Right ventricle myocardium inferior (tissue), 1 donor: ENCODE results near the gene CXCL3. TPM values are rescaled to one million over a fixed set of nuclear protein-coding genes. Genes with fewer than 3 reads are reported as not detected.
"Not testable (repeated sequence)": the region's sequence is repeated elsewhere in the genome, so short reads cannot be mapped to it uniquely, and the experiment has no call there.

Experiments used
- ATAC-seq: fragments of 200-7000 bp; cut with Tn5 transposase; one replicate; pipeline ENCODE4 v1.9.1; 2020; ENCODE audit warnings: mild to moderate bottlenecking, moderate library complexity
- DNase-seq: peaks from one replicate; pipeline ENCODE4 v3.0.0; 2021; ENCODE audit errors: missing footprints
- intact Hi-C: fragments of 100-400 bp; cut with DNase I; formaldehyde crosslinking; loops from one replicate; pipeline ENCODE4 v1.11.0; 2022
- long read RNA-seq: library from polyadenylated mRNA; unstranded; transcript quantifications from one replicate; pipeline ENCODE4 v2.0.0, GENCODE V29; 2021
- total RNA-seq: library from RNA; stranded (reverse); fragmentation: NEBNext Ultra II Directional; extraction: Animal tissue kit (Norgen Biotek cat#: 25700); gene quantifications from one replicate; pipeline ENCODE4 v1.2.1, GENCODE V29; 2021
- donor health status: DM: no; HTN: yes; CAD: no; lungs with severe emphysema.

CXCL3 gene
- 0.16 TPM for total RNA-seq
- long read RNA-seq, partial matches to known transcripts: 0 of 1 reads
- long read RNA-seq, other reads (novel, unspliced or antisense): 1 of 1 reads

- ATAC-seq (peak; percentile 88), DNase-seq (peak; percentile 91)
- intact Hi-C loops: loop anchor here (5.0 kb wide), 1 partner anchor 306 kb away; no protein-coding TSS in a partner anchor
These were observed at the start of gene CXCL3 for GRCh38 chr4:74038425-74039314. TSS of gene CXCL3 (minus strand) at chr4:74038689. CDS start at chr4:74038611, 78 bp downstream.

- ATAC-seq: no peak
- no peak for DNase-seq
- intact Hi-C loops: no loop called here
These were observed 49.0 kb upstream of the CXCL3 start for GRCh38 chr4:74087481-74087880.

- ATAC-seq (no peak), DNase-seq (no peak)
- intact Hi-C loops: no loop called here
These were observed 47.2 kb upstream of the CXCL3 start for GRCh38 chr4:74085669-74086068.

- no peak for ATAC-seq
- intact Hi-C loops: no loop called here
- DNase-seq: no peak
These were observed 46.5 kb upstream of the CXCL3 start for GRCh38 chr4:74084984-74085383.

GRCh38 chr4:74083546-74083945 is 45.1 kb upstream of the CXCL3 start:
- intact Hi-C loops: no loop called here
- no peak for ATAC-seq
- no peak for DNase-seq

- intact Hi-C loops: no loop called here
- DNase-seq: no peak
- no peak for ATAC-seq
These were observed 42.5 kb upstream of the CXCL3 start for GRCh38 chr4:74081035-74081434.

- intact Hi-C loops, DNase-seq, ATAC-seq: not testable (repeated sequence)
These were observed 41.9 kb upstream of the CXCL3 start for GRCh38 chr4:74080351-74080750.

GRCh38 chr4:74079024-74079423 is 40.5 kb upstream of the CXCL3 start:
- ATAC-seq, intact Hi-C loops, DNase-seq: not testable (repeated sequence)

GRCh38 chr4:74073358-74073757 is 34.9 kb upstream of the CXCL3 start:
- intact Hi-C loops: no loop called here
- no peak for DNase-seq
- ATAC-seq: no peak

- intact Hi-C loops: no loop called here
- DNase-seq (no peak), ATAC-seq (no peak)
These were observed 34.2 kb upstream of the CXCL3 start for GRCh38 chr4:74072739-74073138.

GRCh38 chr4:74067586-74067985 is 29.1 kb upstream of the CXCL3 start:
- intact Hi-C loops: no loop called here
- DNase-seq (no peak), ATAC-seq (no peak)

GRCh38 chr4:74066232-74066631 is 27.7 kb upstream of the CXCL3 start:
- DNase-seq (no peak), ATAC-seq (no peak)
- intact Hi-C loops: no loop called here

- no peak for DNase-seq
- intact Hi-C loops: no loop called here
- no peak for ATAC-seq
These were observed 26.7 kb upstream of the CXCL3 start for GRCh38 chr4:74065115-74065642.

- ATAC-seq (no peak), DNase-seq (no peak)
- intact Hi-C loops: no loop called here
These were observed 25.4 kb upstream of the CXCL3 start for GRCh38 chr4:74063859-74064258.

GRCh38 chr4:74062953-74063352 is 24.5 kb upstream of the CXCL3 start:
- no peak for ATAC-seq
- intact Hi-C loops: no loop called here
- DNase-seq: no peak

- intact Hi-C loops: no loop called here
- ATAC-seq: no peak
These were observed 22.9 kb upstream of the CXCL3 start for GRCh38 chr4:74061430-74061829.

GRCh38 chr4:74059161-74059829 is 20.8 kb upstream of the CXCL3 start:
- ATAC-seq: no peak
- no peak for DNase-seq
- intact Hi-C loops: no loop called here

More at GRCh38 chr4:74061430-74061829, 22.9 kb upstream of the CXCL3 start:
- DNase-seq: no peak

GRCh38 chr4:74058048-74058651 is 19.7 kb upstream of the CXCL3 start:
- no peak for DNase-seq
- no peak for ATAC-seq
- intact Hi-C loops: no loop called here

GRCh38 chr4:74057588-74057987 is 19.1 kb upstream of the CXCL3 start:
- intact Hi-C loops: no loop called here

More at GRCh38 chr4:74057588-74057987, 19.1 kb upstream of the CXCL3 start:
- ATAC-seq: no peak
- DNase-seq: no peak
